AG08396 (cell line): Measurements from ENCODE around the gene ICAM4.
"Not testable (repeated sequence)": the region's sequence is repeated elsewhere in the genome, so short reads cannot be mapped to it uniquely, and the experiment has no call there.

Experiments
- DNase-seq: peaks from one replicate; pipeline ENCODE4 v3.0.0; 2012; ENCODE audit warnings: low spot score, mixed read lengths

The ICAM4 gene

DNA sequence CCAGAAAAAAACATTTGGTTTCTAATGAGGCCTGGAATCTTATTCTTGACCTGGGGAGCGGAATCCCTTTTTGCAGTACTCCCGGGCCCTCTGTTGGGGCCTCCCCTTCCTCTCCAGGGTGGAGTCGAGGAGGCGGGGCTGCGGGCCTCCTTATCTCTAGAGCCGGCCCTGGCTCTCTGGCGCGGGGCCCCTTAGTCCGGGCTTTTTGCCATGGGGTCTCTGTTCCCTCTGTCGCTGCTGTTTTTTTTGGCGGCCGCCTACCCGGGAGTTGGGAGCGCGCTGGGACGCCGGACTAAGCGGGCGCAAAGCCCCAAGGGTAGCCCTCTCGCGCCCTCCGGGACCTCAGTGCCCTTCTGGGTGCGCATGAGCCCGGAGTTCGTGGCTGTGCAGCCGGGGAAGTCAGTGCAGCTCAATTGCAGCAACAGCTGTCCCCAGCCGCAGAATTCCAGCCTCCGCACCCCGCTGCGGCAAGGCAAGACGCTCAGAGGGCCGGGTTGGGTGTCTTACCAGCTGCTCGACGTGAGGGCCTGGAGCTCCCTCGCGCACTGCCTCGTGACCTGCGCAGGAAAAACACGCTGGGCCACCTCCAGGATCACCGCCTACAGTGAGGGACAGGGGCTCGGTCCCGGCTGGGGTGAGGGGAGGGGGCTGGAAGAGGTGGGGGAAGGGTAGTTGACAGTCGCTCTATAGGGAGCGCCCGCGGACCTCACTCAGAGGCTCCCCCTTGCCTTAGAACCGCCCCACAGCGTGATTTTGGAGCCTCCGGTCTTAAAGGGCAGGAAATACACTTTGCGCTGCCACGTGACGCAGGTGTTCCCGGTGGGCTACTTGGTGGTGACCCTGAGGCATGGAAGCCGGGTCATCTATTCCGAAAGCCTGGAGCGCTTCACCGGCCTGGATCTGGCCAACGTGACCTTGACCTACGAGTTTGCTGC lies at the start of gene ICAM4:
ICAM4 (plus strand) TSS at position 153 of the 935 bp plus-strand sequence; CDS start at position 211, 58 bp downstream.
- peak; percentile 30 for DNase-seq

DNA sequence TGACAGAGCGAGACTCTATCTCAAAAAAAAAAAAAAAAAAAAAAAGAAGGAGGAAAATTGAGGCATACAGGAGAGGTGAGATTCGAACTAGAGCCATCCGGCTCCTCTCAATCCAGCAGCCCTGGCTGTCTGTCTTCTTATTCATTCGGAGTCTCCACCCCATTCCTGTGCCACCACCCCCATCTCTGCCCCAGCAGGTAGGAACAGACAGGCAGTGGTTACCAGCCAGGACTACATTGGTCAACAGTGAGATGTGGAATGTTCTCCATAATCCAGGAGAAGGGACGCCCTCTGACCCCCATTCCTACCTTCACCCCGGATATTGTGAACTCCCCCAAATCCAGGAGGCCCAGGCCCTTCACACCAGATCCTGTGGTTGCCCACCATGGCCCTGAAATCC lies 49.1 kb upstream of the ICAM4 start:
- no peak for DNase-seq

DNA sequence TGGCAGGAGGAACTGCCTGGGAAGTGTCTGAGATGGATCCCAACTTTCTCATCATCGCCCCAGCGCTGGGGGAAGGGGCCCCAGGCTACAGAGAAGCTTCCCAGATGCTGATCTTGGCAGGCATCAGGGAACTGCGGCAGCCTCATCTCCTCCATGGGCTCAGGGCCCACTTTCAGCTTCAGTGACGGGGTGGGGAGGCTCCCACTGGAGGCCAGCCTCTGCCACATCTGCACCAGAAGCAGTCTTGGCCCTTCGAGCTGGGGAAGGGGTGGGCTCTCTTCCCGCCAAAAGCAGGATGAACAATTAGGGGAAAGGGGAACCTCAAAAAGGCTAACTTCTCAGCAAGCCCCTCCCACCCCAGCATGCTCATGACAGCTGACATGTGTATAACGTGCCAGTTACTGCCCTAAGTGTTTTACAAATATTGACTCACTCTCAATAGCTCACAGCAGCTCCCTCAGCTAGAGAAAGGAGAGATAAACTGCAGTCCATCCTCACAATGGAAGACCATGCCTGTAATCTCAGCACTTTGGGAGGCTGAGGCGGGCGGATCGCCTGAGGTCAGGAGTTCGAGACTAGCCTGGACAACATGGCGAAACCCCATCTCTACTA lies 48.5 kb upstream of the ICAM4 start:
- peak; percentile 70 for DNase-seq

GRCh38 chr19:10241826-10242449 lies 44.8 kb upstream of the ICAM4 start:
- not testable (repeated sequence) for DNase-seq

GRCh38 chr19:10243606-10244005 lies 43.1 kb upstream of the ICAM4 start:
- no peak for DNase-seq

DNA sequence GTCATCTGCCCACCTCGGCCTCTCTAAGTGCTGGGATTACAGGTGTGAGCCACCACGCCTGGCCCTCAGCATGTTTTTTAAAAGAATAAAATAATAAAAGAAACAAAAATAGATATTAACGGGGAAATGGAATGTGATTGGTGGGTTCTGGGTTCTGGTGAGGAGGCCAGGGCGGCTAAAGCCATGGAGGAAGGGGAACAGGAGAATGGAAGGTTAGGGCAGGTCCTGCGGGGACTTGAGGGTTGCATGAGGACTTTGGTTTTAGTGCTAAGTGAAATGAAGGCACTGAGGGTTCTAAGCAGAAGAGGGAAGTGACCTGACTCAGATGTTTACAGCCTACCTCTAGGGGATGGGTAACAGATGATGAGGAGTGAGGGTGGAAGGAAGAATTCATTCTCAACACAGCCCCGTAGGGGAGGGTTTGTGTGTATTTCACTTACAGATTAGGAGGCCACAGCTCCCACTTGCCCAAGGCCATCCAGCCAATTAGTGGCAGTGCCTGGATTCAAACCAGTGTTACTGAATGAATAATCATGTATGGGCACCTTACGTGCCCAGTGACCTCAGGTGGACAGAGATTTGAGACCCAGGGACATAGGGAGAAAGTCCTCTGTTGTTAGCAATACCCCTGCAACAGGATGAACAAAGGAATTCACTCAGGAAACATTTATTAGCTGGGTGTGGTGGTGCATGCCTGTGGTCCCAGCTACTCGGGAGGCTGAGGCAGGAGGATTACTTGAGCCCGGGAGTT lies 41.4 kb upstream of the ICAM4 start:
- DNase-seq, result no peak

DNA sequence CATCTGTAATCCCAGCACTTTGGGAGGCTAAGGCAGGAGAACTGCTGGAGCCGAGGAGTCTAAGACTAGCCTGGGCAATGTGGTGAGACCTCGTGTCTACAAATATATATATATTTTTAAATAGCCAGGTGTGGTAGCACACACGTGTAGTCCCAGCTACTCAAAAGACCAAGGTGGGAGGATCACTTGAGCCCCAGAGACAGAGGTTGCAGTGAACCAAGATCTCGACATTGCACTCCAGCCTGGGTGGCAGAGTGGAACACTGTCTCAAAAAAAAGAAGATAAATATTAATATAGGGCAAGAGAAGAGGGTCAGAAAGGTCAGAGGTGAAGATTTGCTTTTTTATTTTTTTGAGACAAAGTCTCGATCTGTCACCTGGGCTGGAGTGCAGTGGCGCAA lies 40.2 kb upstream of the ICAM4 start:
- no peak for DNase-seq

- DNase-seq, result peak; percentile 97
Measured at GRCh38 chr19:10251792-10252694, 34.7 kb upstream of the ICAM4 start, which contains the start of gene MRPL4. Gene MRPL4, plus strand, starts transcription at chr19:10252214. Its CDS starts 40 bp downstream, at chr19:10252254.

DNA sequence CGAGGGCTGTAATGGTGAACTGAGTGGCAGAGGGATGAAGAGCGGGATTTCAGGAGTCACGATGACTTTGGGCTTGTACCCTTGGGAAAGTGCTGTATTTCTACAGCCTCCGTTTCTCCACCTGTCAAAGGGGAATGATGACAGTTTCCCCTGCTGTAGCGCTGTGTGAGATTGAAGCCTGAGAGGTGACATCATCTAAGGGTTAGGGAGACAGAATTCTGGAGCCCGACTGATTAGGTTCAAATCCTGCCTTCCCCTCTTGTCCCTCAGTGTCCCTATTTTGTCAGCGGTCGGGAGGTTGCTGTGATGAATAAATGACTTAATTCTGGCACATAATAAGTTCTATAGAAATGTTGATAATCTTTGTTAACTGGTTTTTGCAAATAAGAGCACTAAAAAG lies 34.0 kb upstream of the ICAM4 start:
- no peak for DNase-seq

DNA sequence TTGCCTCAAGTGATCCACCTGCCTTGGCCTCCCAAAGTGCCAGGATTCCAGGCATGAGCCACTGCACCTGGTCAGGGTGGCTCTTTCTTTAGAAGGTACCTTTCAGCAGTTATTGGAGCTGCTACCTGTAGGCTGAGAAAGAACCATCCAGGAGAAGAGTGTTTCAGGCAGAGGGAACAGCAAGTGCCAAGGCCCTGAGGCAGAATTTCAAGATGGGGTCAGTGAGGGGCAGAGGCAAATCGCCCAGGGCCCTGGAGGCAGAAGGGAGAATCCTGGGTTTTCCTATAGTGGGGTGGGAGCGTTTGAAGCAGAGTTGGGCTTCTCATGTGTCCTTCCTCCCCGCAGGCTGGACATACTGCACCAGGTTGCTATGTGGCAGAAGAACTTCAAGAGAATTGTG lies 32.5 kb upstream of the ICAM4 start:
- no peak for DNase-seq

DNA sequence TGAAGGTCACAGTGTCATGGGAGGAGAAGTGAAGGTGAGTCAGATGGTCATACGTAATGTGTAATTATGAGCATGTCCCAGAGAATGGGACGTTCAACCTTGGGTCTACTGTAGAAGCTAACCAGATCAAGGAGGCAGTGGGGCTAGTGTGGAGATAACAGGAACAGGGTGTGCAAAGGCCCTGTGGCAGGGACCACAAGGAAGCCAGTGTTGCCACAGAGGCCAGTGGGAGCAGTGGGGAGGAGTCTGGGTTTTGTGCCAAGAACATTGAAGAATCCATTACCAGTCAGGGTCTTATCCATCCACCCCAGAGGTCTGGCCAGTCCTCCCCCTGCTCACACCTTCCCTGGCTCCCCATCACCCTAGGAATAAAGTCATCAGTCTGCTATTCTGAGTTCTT lies 31.4 kb upstream of the ICAM4 start:
- DNase-seq, result no peak

DNA sequence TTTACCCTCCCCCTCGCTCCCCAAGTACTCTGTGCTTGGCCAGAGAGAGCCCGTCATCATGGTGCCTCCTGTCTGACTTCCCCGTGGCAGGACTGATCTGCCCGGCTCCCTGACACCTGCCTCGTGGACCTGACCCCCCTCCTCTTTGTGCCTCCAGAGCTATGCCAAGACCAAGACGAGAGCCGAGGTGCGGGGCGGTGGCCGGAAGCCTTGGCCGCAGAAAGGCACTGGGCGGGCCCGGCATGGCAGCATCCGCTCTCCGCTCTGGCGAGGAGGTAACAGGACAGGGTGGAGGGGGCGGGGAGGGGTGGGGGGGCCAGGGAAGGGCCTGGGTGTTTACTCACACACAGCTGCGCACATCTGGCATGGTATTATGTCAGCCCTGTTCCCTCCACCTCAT lies 30.2 kb upstream of the ICAM4 start:
- DNase-seq, result no peak

DNA sequence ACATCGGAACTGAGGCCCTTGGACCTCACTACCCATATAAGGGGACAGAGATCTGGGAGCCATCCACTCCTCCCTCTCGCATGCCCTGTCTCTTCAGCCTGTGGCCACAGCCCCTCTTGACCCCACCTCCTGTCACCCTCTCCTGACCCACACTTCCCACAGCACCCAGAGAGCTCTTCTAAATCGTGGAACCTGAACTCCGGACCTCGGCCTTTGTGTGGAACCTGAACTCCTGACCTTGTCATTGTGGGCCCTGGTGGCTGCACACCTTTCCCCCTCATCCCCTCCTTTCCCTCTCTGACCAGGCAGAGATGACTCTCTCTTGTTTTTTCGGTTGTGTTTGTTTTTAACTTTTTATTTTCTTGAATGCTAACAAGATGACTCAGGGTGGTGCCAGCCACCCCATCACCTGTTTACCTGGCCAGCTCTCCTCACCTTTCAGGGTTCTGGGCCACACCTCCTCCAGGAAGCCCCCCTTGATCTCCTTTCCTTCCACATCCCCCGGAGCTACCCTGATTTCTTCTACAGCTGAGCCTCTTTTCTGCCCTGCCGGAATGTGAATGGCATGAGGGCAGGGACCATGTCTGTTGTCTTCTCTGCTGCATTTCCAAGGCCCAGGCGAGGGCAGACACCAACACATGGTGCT lies 29.7 kb upstream of the ICAM4 start:
- no peak for DNase-seq

- DNase-seq, result no peak
Measured at GRCh38 chr19:10258080-10258710, 28.6 kb upstream of the ICAM4 start.

DNA sequence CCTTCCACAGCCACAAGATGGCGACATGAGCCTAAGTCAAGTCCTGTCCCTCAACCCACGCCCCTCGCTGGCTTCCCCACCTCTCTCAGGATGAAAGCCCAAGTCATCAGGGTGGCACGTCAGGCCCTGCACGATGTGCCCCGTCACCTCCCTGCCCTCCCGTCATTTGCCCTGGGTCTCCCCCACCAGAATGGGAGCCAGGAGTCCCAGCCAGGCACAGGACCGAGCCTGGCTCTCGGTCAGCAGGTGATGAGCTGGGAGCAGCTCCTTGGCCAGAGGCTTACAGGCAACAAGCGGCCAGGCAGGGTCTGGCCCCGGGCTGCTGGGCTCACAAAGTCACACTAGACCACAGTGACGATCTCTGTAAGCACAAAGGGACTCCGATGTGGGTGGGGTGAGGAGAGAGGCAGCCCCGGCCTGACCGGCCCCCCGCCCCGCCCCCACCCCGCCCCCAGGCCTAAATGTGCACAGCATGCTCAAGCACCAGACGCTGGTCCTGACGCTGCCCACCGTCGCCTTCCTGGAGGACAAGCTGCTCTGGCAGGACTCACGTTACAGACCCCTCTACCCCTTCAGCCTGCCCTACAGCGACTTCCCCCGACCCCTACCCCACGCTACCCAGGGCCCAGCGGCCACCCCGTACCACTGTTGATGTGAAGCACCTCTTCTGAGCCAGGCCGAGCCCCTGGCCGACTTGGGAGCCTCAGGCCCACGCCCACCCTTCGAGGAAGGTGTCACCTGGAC lies 27.4 kb upstream of the ICAM4 start:
- peak; percentile 77 for DNase-seq

DNA sequence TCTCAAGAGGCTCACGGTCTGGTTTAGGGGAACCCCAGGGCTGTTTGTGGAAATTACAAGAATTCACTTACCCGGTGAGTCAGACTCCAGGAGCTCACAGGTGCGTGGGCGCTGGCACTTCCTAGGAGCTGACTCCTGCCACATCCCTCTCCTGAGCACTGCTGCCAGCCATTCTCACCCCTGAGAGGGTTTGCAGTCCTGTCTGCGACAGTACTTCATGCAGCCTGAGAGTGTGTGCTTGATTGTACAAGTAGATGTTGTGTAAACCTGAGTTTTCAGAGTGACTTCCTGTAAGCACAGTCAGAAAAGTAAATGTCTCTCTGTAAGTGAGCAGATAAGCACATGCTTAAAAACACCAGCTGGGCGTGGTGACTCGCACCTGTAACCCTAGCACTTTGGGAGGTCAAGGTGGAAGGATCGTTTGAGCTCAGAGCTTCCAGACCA lies 26.6 kb upstream of the ICAM4 start:
- no peak for DNase-seq

DNA sequence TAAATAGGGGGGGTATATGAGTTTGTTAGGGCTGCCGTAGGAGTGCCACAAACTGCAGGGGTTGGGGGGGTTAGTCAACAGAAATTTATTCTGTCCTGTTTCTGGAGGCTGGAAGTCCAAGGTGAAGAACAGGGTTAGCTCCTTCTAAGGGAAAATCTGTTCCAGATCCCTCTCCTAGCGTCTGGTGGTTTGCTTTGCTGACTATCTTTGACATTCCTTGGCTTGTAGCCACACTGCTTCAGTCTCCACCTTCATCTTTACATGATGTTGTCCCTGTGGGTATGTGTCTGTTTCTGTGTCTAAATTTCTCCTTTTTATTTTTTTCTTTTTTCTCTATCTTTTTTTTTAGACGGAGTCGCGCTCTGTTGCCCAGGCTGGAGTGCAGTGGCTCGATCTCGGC lies 24.0 kb upstream of the ICAM4 start:
- DNase-seq, result no peak

- DNase-seq, result no peak
Measured at GRCh38 chr19:10266706-10267105, 20.0 kb upstream of the ICAM4 start.

DNA sequence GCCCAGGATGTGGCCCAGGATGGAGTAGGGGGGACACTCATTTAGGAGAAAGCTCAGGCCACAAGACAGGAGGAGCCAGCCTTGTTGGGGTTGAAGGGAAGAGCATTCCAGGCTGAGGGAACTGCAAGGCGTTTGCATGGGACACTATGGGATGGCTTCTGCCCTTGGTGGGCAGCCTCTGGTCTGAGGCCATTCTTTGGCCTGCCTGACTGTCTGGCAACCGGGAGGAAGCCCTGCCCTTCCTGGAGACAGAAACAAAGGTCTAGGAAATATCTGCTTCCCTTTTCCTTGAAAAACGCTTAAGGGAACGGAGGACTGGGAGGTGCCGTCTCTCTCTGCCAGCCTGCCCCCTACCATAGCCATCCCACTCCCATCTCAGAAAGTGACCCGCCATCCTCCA lies 18.7 kb upstream of the ICAM4 start:
- DNase-seq, result no peak
